NCI-H2081 (cell line): Measurements from ENCODE around the gene MGST1.
"Not testable (repeated sequence)": the region's sequence is repeated elsewhere in the genome, so short reads cannot be mapped to it uniquely, and the experiment has no call there.

Source experiments
- DNase-seq, 2 experiments: peaks; one replicate each; lab custom pipeline; 2025; lab: John Stamatoyannopoulos, UW

The MGST1 gene

GRCh38 chr12:16352481-16352880, 5.0 kb downstream of the MGST1 start:
- DNase-seq, result no peak

DNA sequence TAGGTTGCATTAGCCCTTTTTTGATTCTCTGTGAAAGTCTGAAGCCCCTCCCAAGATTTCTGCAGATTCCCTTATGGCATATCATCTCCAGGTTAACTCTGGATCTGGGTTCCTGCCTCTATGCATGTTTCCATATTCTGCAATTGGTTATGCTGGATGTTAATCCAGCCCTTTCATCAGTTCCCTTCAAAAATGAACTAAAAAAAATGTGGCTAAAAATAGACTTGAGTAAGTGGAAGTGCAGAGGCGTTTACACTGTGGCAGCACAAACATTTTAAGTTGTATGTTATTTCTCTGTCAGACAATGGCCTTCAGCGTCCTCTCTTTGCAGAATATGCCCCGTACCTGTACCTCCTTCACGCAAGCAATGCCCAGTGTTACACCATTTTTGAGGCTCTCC, 11.4 kb downstream of the MGST1 start:
- DNase-seq, result no peak

GRCh38 chr12:16359512-16360491, 12.4 kb downstream of the MGST1 start:
- peak; percentile 41 to 62 for DNase-seq

GRCh38 chr12:16361142-16361783, 13.8 kb downstream of the MGST1 start:
- DNase-seq, result peak; percentile 71 to 85

DNA sequence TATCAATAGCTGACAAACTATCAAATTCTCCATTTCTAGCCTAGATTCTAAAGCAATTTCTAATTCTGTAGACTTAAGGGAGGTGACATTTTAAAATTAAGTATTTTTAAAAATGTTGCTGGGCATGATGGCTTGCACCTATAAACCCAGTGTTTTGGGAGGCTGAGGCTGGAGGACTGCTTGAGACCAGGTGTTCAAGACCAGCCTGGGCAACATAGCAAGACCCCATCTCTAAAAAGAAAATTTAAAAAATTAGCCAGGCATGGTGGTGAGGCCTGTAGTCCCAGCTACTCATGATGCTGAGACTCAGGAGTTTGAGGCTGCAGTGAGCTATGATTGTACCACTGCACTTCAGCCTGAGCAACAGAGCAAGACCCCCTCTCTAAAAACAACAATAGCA, 15.1 kb downstream of the MGST1 start:
- no peak for DNase-seq

DNA sequence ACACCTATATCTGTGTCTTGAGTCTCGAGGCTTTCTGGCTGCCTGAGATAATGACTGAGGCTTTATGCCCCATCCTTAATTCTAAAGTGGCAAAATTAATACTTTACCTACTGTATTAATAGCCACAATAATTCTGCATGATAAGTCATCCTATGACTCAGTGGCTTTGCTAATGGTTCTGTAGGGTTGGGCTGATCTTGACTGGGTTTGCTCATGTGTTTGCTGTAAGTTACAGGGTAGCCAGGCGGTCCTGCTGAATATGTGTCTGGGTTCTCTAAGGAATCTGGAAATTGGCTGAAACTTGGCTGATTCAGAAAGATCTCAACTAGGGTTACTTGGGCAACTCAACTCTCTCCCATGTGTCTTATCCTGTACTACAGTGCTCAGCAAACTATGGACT, 21.7 kb downstream of the MGST1 start:
- DNase-seq, result no peak

DNA sequence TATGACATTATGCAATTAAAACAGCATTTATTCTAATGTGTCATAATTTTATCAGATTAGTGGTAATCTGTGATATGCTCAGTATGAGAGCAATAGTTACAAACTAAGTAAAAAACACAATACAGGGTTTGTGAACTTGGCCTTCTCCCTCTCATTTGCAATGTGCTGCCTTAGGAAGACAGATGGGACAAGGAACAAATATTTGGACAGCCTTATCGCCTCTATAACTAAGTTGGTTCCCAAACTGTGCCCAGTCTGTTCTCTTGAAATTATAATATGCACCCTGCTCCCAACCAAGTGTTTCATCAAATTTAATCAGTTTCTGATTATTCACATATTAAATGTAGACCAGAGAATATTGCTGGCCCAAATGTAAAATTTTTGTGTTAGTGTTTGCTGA, 22.7 kb downstream of the MGST1 start:
- DNase-seq, result no peak

DNA sequence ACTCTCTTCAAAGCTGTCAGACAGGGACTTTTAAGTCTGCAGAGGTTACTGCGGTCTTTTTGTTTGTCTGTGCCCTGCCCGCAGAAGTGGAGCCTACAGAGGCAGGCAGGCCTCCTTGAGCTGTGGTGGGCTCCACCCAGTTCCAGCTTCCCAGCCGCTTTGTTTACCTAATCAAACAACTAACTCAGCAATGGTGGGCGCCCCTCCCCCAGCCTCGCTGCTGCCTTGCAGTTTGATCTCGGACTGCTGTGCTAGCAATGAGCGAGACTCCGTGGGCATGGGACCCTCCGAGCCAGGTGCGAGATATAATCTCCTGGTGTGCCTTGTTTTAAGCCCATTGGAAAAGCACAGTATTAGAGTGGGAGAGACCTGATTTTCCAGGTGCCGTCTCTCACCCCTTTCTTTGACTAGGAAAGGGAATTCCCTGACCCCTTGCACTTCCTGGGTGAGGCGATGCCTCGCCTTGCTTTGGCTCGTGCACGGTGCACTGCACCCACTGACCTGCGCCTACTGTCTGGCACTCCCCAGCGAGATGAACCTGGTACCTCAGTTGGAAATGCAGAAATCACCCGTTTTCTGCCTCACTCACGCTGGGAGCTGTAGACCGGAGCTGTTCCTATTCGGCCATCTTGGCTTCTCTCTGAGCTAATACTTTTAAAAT, 35.3 kb downstream of the MGST1 start:
- DNase-seq, result not testable (repeated sequence)

DNA sequence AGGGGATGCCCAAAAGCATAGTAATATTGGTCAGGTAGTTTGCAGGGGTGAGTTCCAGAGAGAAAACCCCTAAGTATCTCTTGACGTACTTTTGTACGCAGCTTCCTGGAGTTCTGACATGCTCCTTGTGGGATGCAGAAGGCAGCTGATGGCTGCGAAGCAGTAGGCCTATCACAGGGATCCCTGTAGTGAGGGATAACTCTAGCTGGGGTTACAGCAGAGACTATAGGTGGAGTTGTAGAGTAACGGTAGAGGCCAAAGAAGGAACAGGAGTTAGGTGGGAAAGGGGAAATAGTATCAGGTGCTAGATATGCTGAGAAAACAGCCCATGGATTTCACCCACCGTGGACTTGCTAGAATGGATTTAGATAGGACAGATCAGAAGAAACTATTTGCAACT, 37.3 kb downstream of the MGST1 start:
- no peak for DNase-seq

DNA sequence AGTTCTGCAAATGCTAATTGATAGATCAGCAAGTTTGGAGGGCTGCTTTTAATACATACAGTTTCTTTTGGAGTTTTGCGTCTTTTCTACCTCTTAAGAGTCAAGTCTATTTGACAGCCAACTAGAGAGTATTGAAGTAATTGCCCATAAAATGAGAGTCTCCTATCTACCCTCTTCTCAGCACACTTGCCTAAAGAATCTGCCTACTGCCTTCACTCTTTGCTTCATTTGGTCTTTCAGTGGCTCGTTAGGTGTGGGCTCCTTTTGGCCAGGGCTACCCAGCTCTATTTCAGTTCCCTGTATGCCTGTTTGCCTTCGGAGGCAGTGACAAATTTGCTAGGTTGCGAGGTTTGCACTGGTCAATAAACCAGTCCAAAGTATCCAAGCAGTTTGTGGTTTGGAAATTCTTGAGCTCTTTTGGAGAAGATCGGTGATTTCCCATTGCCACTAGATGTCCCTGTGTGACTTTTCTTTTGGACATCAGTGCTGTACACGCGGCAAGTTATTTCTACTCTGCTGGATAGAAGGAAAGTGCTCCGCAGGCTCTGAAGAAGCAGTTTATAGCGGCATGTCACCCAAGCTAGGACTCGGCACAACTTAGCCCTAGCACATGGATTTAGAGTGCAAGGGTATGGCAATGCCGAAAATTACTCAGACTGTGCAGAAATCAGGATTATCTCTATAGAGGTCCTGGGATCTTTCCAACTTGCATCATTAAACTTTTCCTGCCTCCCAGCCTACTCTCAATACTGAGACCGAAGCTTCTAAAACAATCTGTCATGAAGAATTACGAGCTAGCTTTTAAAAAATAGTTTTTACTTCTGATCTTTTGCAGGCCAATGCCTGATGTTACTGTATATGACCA, 38.6 kb downstream of the MGST1 start:
- peak; percentile 36 to 83 for DNase-seq

GRCh38 chr12:16387919-16388318, 40.5 kb downstream of the MGST1 start:
- no peak for DNase-seq

DNA sequence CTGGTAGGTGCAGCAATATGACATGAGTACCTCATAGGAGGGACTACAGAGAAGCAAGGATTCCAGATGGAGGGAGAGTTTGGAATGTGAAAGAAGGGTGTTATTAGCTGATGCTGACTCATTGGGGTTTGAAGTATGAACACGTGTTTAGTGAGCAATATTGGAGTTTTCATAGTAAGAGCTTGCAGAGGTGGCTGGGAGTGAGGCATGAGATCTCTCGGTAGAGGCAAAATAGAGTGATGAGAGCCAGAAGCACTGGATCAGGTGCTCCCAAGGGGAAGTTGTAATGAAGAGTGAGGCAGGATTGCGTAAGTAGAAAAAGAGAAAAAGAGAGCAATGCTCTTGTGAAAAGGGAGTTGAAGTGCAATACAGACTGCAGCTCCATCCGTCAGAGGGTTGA, 42.1 kb downstream of the MGST1 start:
- DNase-seq, result no peak

DNA sequence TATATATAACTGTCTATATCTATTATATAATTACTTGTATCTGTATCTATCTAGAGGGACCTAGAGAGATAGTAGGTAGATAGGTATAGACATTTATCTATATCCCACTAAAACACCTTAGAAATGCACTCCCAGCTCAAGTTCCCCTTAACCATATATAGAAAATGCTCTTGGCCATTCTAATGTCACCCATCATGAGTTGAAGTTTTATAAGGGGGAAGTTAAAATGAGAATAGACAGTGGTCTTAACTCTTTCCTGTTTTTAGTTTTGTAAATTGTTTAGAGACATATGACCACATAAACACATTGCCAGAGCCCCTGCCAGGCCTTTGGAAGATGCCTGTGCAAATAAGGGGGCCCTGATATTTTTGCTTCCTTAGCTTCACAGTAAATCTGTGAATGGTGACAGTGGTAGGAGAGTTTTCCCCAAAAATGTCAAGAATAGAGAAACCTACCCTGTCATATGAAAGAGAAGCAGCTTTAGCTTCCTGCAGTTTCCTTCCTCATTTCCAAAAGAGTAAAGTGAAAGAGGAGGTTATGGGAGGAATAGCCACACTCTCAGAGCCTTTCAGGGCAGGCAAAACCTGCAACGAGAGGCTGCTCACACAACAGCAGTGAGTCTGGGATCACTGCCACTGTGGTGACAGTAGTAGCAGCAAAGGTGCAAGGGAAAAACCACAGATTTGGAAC, 45.5 kb downstream of the MGST1 start:
- no peak for DNase-seq

DNA sequence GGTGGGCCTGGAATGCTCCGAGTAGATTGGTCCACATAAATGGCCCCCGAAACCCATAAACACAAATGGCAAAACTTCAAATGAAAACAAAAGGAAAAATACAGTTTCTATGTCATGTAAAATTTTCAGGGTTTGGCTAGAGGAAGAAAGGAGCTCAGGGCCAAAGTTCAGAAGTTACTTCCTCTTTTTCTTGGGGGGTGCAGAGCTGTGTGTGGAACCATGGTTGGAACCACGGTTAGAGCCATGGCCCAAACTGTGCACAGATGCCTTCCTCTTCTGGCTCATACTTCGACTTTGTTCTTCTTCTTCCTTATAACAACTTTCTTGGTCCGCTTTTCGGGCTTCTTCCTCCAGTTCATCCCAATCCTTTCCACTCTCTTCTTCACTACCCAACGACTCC, 51.7 kb downstream of the MGST1 start:
- DNase-seq, result no peak

- not testable (repeated sequence) for DNase-seq
These were observed 54.4 kb downstream of the MGST1 start for GRCh38 chr12:16401835-16402234.

GRCh38 chr12:16407346-16407745, 59.9 kb downstream of the MGST1 start:
- no peak for DNase-seq
